Measurements from ENCODE around the gene EGFL6.

EGFL6 gene

DNA sequence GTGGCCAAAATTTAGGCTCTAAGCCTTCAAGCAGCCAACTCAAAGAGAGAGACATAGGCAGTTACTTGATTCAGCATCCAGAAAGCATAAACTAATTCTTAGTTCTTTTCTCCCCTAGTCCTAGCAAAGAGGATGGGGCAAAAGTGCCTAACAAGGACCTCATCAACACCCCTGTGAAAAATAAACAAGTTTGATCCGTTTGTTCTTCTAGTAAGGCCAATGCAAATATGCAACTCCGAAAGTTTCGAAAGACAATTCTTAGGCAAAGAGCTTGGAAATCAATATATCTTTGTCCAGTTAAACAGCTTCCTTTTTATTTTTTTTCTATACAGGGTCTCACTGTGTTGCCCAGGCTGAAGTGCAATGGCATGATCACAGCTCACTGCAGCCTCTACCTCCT is 31.0 kb upstream of the EGFL6 start:
- Histone ChIP-seq H3K36me3 (replicated peaks; ENCODE audit: insufficient read depth, low read length) (no peaks in the 10 kb centered on the region), H3K4me1 (ENCODE audit: low read length) (no peaks in the 10 kb centered on the region), H3F3A (ENCODE audit: insufficient read depth, low read length) (no peaks in the 10 kb centered on the region), H3K4me2 (ENCODE audit: low read depth, low read length) (no peak overlapping the region), H4K20me1 (ENCODE audit: insufficient read depth, low read length) (no peaks in the 10 kb centered on the region), H3K27me3 (replicated peaks; ENCODE audit: insufficient read depth, low read length) (no peaks in the 10 kb centered on the region), H3K27ac (ENCODE audit: low read length) (no peak overlapping the region), H3K9ac (ENCODE audit: low read length) (no peak overlapping the region), H3K4me3 (ENCODE audit: low read length) (no peak overlapping the region), H2AFZ (ENCODE audit: low read length) (no peak overlapping the region), H3K79me2 (ENCODE audit: low read length) (no peaks in the 10 kb centered on the region), H3K9me3 (replicated peaks; ENCODE audit: insufficient read depth, low read length) (no peaks in the 10 kb centered on the region), H3K9me2 (replicated peaks; ENCODE audit: insufficient read depth, low read length) (no peaks in the 10 kb centered on the region)
- TF ChIP-seq, protein P1, sequence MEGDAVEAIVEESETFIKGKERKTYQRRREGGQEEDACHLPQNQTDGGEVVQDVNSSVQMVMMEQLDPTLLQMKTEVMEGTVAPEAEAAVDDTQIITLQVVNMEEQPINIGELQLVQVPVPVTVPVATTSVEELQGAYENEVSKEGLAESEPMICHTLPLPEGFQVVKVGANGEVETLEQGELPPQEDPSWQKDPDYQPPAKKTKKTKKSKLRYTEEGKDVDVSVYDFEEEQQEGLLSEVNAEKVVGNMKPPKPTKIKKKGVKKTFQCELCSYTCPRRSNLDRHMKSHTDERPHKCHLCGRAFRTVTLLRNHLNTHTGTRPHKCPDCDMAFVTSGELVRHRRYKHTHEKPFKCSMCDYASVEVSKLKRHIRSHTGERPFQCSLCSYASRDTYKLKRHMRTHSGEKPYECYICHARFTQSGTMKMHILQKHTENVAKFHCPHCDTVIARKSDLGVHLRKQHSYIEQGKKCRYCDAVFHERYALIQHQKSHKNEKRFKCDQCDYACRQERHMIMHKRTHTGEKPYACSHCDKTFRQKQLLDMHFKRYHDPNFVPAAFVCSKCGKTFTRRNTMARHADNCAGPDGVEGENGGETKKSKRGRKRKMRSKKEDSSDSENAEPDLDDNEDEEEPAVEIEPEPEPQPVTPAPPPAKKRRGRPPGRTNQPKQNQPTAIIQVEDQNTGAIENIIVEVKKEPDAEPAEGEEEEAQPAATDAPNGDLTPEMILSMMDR (IDR thresholded peaks at IDR 0.05; ENCODE audit: low read length): no peak
- TF ChIP-seq EZH2 (optimal IDR thresholded peaks at IDR 0.05; ENCODE audit: low read depth, low read length): no peak
- TF ChIP-seq EZH2phosphoT487 (IDR thresholded peaks at IDR 0.05; ENCODE audit: low read length): no peak
- no peak for DNase-seq

DNA sequence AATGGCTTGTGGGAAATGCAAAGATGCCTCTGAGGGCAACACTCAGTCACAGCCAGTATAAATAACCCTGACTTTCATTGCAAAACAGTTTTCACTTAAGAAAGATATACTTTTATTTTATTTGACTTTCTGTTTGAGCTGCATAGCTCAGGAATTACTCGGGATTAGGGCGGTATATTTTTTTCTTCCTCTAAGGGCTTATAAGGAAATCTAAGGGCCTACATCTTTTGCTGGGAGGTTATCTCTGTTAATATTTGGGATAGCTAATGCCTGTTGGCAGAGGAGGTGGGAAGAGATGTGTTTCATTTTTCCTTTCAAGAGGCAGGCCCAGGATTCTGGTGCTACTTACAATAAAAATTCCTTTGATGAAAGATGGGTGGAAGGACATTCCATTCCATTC is 28.8 kb upstream of the EGFL6 start:
- Histone ChIP-seq H3F3A (ENCODE audit: insufficient read depth, low read length) (no peaks in the 10 kb centered on the region), H3K79me2 (ENCODE audit: low read length) (no peaks in the 10 kb centered on the region), H3K27ac (ENCODE audit: low read length) (no peak overlapping the region), H3K27me3 (replicated peaks; ENCODE audit: insufficient read depth, low read length) (no peaks in the 10 kb centered on the region), H4K20me1 (ENCODE audit: insufficient read depth, low read length) (no peaks in the 10 kb centered on the region), H3K4me3 (ENCODE audit: low read length) (no peak overlapping the region), H3K4me1 (ENCODE audit: low read length) (no peaks in the 10 kb centered on the region), H3K9ac (ENCODE audit: low read length) (no peak overlapping the region), H3K9me2 (replicated peaks; ENCODE audit: insufficient read depth, low read length) (no peaks in the 10 kb centered on the region), H3K9me3 (replicated peaks; ENCODE audit: insufficient read depth, low read length) (no peaks in the 10 kb centered on the region), H3K4me2 (ENCODE audit: low read depth, low read length) (no peak overlapping the region), H3K36me3 (replicated peaks; ENCODE audit: insufficient read depth, low read length) (no peaks in the 10 kb centered on the region), H2AFZ (ENCODE audit: low read length) (no peak overlapping the region)
- no peak for TF ChIP-seq EZH2 (optimal IDR thresholded peaks at IDR 0.05; ENCODE audit: low read depth, low read length)
- TF ChIP-seq, protein P1 (IDR thresholded peaks at IDR 0.05; ENCODE audit: low read length): no peak
- TF ChIP-seq EZH2phosphoT487 (IDR thresholded peaks at IDR 0.05; ENCODE audit: low read length): no peak
- no peak for DNase-seq

DNA sequence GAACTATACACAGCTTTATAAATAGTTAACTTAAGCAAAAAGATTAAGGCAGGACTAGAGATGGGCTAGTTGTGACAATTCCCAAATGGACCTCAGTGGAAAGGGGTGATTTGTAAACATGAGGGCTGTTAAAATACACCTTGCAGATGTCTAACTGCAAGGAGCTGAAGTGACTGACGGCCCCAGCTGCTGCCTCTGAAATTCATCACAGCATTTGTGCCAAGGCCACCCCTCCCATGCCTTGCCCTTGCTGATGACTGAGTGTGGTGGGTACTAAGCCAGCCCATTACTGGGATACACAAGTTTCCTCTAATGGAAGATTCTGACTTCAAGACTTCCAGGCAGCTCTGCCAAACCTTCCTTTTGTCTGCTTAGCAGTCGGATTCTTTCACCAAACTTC is 23.7 kb upstream of the EGFL6 start:
- no peaks in the 10 kb centered on the region for H3K9me2 ChIP-seq (replicated peaks; ENCODE audit: insufficient read depth, low read length)
- H3K4me2 ChIP-seq (ENCODE audit: low read depth, low read length): no peak overlapping the region
- no peak overlapping the region for H3K9ac ChIP-seq (ENCODE audit: low read length)
- no peaks in the 10 kb centered on the region for H3K9me3 ChIP-seq (replicated peaks; ENCODE audit: insufficient read depth, low read length)
- H3K4me3 ChIP-seq (ENCODE audit: low read length): no peak overlapping the region
- H2AFZ ChIP-seq (ENCODE audit: low read length): no peak overlapping the region
- no peak for TF ChIP-seq EZH2 (optimal IDR thresholded peaks at IDR 0.05; ENCODE audit: low read depth, low read length)
- no peak for TF ChIP-seq EZH2phosphoT487 (IDR thresholded peaks at IDR 0.05; ENCODE audit: low read length)
- TF ChIP-seq, protein P1 (IDR thresholded peaks at IDR 0.05; ENCODE audit: low read length): no peak
- H3K79me2 ChIP-seq (ENCODE audit: low read length): no peaks in the 10 kb centered on the region
- H3F3A ChIP-seq (ENCODE audit: insufficient read depth, low read length): no peaks in the 10 kb centered on the region
- H4K20me1 ChIP-seq (ENCODE audit: insufficient read depth, low read length): no peaks in the 10 kb centered on the region
- H3K36me3 ChIP-seq (replicated peaks; ENCODE audit: insufficient read depth, low read length): no peaks in the 10 kb centered on the region
- H3K27ac ChIP-seq (ENCODE audit: low read length): no peak overlapping the region
- no peak for DNase-seq
- no peaks in the 10 kb centered on the region for H3K27me3 ChIP-seq (replicated peaks; ENCODE audit: insufficient read depth, low read length)
- H3K4me1 ChIP-seq (ENCODE audit: low read length): no peaks in the 10 kb centered on the region

All from MM.1S (cell line).